HG02943 (cell line): Measurements from ENCODE around the gene KRTAP8-1.

ENCODE experiments used
- ATAC-seq: cut with Tn5 transposase; IDR thresholded peaks from one replicate; pipeline ENCODE4 v1.9.1; 2021; ENCODE audit warnings: mild to moderate bottlenecking, low read depth, moderate library complexity; ENCODE audit not compliant: unreplicated experiment

Gene KRTAP8-1, protein sequence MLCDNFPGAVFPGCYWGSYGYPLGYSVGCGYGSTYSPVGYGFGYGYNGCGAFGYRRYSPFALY

DNA sequence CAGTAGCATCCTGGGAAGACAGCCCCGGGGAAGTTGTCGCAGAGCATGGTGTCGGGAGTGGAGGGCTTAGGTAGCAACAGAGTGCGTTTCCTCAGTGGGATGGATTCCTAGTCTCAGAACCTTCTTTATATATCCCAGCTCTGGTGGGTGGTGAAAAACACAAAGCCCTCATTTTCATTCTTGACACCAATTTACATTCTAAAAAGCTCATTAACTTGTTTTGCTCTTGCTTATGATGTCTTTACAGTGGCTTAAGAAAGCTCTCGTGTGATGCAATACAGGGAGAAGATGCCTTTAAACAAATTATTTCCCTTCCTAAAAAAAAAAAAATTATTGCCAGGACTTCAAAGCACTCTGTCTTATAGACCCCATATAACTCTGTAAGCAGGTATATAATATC is at the start of gene KRTAP8-1:
KRTAP8-1 (minus strand) TSS at position 101 of the 400 bp plus-strand sequence; CDS start at position 47, 54 bp downstream.
- no peak for ATAC-seq

DNA sequence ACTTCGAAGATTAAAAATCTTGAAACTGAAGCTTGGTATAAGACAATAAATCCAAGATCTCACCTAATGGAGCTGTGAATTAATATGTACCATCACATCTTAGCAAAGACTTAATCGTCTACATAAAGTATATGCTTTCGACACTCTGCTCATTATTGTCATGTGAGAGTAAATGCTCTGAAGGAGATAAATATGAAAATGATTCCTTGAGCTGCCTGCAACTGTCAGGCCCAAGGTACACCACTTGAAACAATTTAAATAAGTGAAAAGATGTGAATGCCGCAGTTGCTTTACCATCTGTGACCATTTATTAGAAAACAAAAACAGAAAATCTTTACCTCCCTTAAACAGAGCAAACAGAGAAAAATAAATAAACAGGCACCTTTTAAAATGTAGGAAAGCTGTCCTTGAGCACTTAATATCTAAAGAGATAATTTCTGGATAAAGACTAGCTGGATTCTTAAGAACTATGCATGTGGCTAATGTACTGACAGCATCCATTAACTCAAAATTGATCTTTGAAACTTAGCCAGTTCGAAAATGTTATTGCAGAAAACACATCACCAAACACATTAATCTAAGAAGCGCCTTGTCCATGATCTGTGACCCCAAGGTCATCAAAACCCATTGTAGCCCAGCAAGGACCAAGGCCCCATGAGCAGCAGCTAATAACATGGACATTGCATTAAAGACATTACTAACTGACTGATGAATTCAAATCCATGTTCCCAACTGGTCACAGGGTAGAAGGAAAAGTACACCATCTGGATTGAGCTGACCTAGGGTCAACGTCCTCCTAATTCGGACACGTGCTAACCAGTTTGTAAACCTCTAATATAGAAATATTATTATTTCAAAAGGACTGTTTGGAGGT is 34.8 kb upstream of the KRTAP8-1 start:
- no peak for ATAC-seq

- ATAC-seq = no peak
These were observed 29.9 kb upstream of the KRTAP8-1 start for GRCh38 chr21:30842990-30843389.

DNA sequence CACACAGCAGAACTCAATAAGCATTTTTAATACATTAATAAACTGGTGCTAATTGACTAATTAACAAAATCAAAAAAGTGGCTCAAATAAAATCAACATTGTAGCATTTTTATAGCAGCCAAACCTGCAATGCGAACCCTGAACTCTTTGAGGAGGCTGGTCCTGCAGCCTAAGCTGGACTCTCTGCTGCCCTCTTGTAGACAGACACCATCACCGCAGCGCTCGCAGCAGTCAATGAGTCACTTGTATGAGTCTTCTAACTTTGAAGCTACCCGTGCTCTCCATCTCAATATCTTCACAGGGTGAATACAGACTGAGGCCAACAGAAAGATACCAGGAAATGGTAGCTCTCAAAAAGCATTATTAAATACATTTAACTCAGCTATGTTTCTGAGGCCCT is 26.2 kb upstream of the KRTAP8-1 start:
- no peak for ATAC-seq

DNA sequence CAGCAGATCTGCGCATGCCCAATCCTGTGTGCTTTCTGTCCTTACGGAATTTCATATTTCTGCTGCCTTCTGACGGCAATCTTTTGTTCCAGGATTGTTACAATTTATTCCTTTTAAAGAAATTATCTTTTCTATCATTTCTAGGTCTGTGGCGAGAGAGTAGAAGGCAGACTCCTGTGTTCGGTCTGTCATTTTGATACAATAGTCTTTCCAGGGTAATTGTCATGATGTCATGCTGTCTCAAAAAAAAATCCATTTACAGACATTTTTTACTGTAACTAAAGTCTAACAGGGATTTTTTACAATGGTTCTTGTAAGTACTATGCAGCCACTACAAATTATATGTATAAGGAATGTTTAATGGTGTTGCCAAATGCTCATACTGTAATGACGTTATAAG is 25.5 kb upstream of the KRTAP8-1 start:
- no peak for ATAC-seq

DNA sequence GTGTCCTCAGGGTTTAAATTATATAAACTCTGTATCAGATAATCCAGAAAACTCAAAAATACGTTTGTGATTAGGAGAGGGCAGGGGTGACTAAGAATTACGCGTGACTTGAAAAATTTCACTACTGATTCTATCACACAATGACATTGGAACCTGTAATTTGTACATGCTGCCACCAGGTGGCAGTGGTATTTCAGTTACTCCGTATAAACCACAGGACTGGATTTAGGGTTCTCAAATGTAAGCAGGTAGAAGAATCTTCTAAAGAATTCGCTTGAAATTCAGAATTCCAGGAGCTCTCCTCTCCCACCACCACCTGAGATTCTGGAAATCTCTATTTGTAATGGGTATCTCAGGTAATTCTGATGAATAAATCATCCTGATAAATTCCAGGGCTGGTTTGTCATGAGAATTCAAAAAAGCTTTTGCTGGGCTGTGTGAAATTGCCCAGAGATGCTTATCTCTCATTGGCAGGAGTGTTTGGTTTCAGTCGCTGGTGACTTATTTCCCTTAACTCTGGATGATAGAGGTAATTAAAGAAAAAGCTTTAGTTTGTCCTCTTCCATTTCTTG is 18.2 kb upstream of the KRTAP8-1 start:
- ATAC-seq = no peak

- no peak for ATAC-seq
These were observed 16.6 kb upstream of the KRTAP8-1 start, which contains the start of gene KRTAP7-1 for GRCh38 chr21:30829659-30830058. Gene KRTAP7-1 (minus strand): TSS chr21:30829759. CDS start chr21:30829698, 61 bp downstream.

DNA sequence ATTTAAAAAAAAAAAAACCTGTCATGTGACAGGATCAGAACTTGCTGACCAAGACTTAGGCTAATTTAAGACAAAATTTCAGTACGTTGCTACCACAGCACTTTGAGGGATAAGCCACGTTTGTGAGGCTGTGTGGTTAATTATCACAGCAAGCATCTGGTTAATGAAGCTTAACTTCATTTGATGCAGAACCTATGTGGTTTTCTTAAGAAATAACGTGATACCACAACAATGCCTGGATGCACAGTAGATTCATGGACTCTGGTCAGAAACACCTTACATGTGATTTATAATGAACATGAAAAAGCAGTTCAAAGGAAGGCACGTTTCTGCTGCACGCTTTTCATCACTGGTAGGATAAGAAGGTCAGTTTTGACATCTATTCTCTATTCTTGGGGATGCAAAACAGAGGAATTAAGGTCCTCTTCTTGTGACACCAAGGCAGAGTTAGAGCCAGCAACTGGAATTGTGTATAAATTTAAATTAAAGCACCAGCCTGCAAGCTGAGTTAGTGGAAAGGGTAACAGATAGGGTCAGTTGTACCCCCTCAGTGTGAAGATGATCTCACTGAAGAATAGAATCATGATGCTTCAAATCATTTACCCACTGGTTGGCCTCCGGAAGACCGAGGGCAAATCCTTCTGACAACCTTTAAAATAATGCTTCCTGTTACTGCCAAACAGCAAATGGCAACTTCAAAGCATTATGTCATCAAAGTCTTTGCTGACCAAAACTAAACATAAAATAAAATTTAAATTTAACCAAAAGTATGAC is 6.0 kb upstream of the KRTAP8-1 start:
- ATAC-seq = no peak

DNA sequence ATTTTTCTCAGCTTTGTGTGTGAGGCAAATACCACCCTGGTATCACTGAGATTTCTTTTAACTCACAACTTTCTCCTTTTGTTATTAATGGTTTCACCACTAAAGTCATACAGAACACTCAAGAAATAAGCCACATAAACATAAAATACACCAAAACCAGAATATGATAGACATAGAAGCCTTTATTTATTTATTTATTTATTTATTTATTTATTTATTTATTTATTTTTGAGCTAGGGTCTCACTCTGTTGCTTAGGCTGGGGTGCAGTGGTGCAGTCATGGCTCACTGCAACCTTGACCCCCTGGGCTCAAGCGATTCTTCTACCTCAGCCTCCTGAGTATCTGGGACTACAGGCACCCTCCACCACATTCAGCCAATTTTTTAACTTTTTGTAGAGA is 12.5 kb downstream of the KRTAP8-1 start:
- no peak for ATAC-seq

- no peak for ATAC-seq
These were observed 19.3 kb downstream of the KRTAP8-1 start for GRCh38 chr21:30793581-30794314.

DNA sequence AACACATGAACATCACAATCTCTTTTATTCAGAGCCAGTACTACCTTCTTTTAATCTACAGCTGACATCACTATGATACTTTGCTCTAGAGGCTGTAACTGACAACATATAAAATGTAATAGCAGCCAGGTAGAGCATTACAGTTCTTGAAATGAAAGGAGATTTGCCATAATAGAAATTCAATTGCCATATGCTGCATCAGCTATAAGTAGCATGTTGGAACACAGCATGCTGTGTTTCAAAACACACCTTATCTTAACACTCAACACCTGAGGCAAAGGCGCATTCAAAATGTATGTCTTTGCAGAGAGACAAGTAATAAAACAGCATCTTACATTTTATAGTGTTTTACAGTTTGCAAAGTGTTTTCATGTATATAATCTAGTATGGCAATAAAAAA is 33.8 kb downstream of the KRTAP8-1 start:
- ATAC-seq = no peak

DNA sequence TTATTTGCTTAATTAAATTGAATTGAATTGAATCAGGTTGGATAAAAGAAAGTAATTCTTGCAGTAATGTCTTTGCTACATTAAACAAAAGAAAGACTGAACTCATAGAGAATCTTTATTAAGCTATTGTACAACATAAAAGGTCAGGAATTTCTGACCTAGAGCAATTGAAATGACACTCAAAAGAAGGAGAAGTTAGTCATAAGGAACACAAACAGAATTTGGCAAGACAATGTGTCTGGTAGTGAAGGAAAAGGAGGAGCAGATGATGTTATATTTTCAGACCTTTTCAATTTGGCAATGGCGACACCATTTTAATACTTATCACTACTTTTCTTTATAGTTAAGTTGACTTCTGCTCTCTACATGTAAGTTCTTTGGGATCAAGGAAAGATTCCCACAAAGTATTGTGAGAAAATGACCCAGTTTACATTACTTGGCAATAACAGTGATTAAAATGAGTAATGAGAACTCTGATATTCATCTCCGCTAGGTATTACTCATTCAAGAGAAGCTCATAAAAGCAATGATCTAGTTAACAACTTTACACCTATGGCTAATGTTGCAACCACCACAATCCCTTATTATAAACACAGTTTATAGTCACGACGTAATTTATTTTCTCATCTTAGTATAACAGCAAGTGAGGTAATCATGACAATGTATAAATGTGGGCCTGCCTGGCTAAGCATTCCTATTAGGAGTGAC is 43.2 kb downstream of the KRTAP8-1 start:
- ATAC-seq = no peak
